OCI-LY7 (cell line): Measurements from ENCODE around the gene NID2.

ENCODE experiments used
- EZH2phosphoT487 ChIP-seq: fragments of 200-600 bp; sonication (generic); IDR thresholded peaks from 2 replicates; pipeline ENCODE4 v1.6.1; 2018; ENCODE audit warnings: low read depth, borderline replicate concordance, mild to moderate bottlenecking, mixed run types, antibody characterized with exemption, low read length, moderate library complexity, mixed read lengths
- TF ChIP-seq, protein P1 (sequence below): fragments of 200-600 bp; sonication (generic); conservative IDR thresholded peaks from 2 replicates; pipeline ENCODE4 v1.5.1; 2014; ENCODE audit warnings: mild to moderate bottlenecking, antibody characterized with exemption, low read length, moderate library complexity, mixed read lengths

- TF ChIP-seq, protein P1, sequence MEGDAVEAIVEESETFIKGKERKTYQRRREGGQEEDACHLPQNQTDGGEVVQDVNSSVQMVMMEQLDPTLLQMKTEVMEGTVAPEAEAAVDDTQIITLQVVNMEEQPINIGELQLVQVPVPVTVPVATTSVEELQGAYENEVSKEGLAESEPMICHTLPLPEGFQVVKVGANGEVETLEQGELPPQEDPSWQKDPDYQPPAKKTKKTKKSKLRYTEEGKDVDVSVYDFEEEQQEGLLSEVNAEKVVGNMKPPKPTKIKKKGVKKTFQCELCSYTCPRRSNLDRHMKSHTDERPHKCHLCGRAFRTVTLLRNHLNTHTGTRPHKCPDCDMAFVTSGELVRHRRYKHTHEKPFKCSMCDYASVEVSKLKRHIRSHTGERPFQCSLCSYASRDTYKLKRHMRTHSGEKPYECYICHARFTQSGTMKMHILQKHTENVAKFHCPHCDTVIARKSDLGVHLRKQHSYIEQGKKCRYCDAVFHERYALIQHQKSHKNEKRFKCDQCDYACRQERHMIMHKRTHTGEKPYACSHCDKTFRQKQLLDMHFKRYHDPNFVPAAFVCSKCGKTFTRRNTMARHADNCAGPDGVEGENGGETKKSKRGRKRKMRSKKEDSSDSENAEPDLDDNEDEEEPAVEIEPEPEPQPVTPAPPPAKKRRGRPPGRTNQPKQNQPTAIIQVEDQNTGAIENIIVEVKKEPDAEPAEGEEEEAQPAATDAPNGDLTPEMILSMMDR = no peak
- no peak for TF ChIP-seq EZH2phosphoT487
Observed at GRCh38 chr14:52010173-52010693, 58.6 kb downstream of the NID2 start.
